Spleen (tissue), 11 donors: Measurements from ENCODE around the gene FGFR2. TPM values are rescaled to one million over a fixed set of nuclear protein-coding genes. Genes with fewer than 3 reads are reported as not detected.

ENCODE experiments used
- DNase-seq: peaks from one replicate; pipeline ENCODE4 v3.0.0-alpha.2; 2020
- H3K27ac ChIP-seq, 8 donors: fragments of 200-600 bp; sonication (generic) in 7 of 8; 1 replicate in 4 of 8; 2 replicates in 4 of 8; pipeline versions ENCODE4 v1.5.0 to v1.8.0; 2016 to 2021; ENCODE audit warnings: inconsistent platforms in 4 of 8, mild to moderate bottlenecking in 4 of 8, moderate library complexity in 1 of 8
- H3K27me3 ChIP-seq, 7 donors: fragments of 200-600 bp; sonication (generic) in 6 of 7; replicated peaks in 1 of 7; 1 replicate in 4 of 7; 2 replicates in 3 of 7; pipeline versions ENCODE4 v1.5.0 to v1.8.0; 2016 to 2021; ENCODE audit warnings: inconsistent platforms in 3 of 7, mild to moderate bottlenecking in 1 of 7
- H3K36me3 ChIP-seq, 6 donors: fragments of 200-600 bp; sonication (generic) in 5 of 6; 1 replicate in 4 of 6; 2 replicates in 2 of 6; pipeline versions ENCODE4 v1.5.0 to v1.8.0; 2016 to 2021; ENCODE audit warnings: inconsistent platforms in 2 of 6
- H3K4me1 ChIP-seq, 6 donors: fragments of 200-600 bp; sonication (generic) in 5 of 6; 1 replicate in 3 of 6; 2 replicates in 3 of 6; pipeline versions ENCODE4 v1.5.0 to v1.8.0; 2016 to 2021; ENCODE audit warnings: inconsistent platforms in 3 of 6
- H3K4me3 ChIP-seq, 8 donors: fragments of 200-600 bp; sonication (generic) in 7 of 8; 1 replicate in 4 of 8; 2 replicates in 4 of 8; pipeline versions ENCODE4 v1.5.0 to v1.8.0; 2016 to 2021; ENCODE audit warnings: inconsistent platforms in 4 of 8, mild to moderate bottlenecking in 4 of 8, moderate library complexity in 2 of 8
- H3K9me3 ChIP-seq, 8 donors: fragments of 200-600 bp; sonication (generic) in 7 of 8; 1 replicate in 4 of 8; 2 replicates in 4 of 8; pipeline versions ENCODE4 v1.5.0 to v1.8.0; 2016 to 2021; ENCODE audit warnings: inconsistent platforms in 4 of 8
- POLR2A ChIP-seq, 3 donors: fragments of 450-650 bp; IDR thresholded peaks; one replicate each; pipeline ENCODE4 v1.5.1; 2017; ENCODE audit warnings: antibody characterized with exemption in 3 of 3, mild to moderate bottlenecking in 1 of 3
- POLR2AphosphoS5 ChIP-seq, 3 donors: sonication (generic); formaldehyde crosslinking; IDR thresholded peaks; one replicate each; pipeline ENCODE4 v1.5.1; 2017; ENCODE audit warnings: antibody characterized with exemption in 3 of 3
- WGBS, 5 donors: extraction: QIAGEN DNeasy Blood & Tissue Kit in 3 of 5; methylation state at CpG; one replicate each; pipeline versions ENCODE4 v1.1.5 to v1.1.7; 2013 to 2018; 5-methylcytosine and 5-hydroxymethylcytosine counted together
- intact Hi-C: fragments of 100-400 bp; cut with DNase I; formaldehyde crosslinking; loops from one replicate; pipeline ENCODE4 v1.15.0; 2023; ENCODE audit warnings: low total_unique reads
- polyA plus RNA-seq, 3 donors: library from polyadenylated mRNA; stranded (reverse); fragments of 200-250 nt; gene quantifications; one replicate each; pipeline ENCODE4 v1.2.1, GENCODE V29; 2013
- total RNA-seq, 7 donors: library from RNA; depleted of rRNA in 3 of 7; stranded (reverse); fragments of >200 nt in 3 of 7; fragmentation: NEBNext Ultra II Directional in 4 of 7; extraction: Animal tissue kit (Norgen Biotek cat#: 25700) in 4 of 7; gene quantifications; one replicate each; pipeline versions ENCODE4 v1.1.0 to v1.2.1, GENCODE V29; 2016 to 2021
- TF ChIP-seq, protein P1 (sequence below), 11 experiments: fragments of 200-600 bp in 7 of 11; fragments of 450-650 bp in 4 of 11; sonication (generic) in 4 of 11; IDR thresholded peaks in 8 of 11; conservative IDR thresholded peaks in 3 of 11; 1 replicate in 7 of 11; 2 replicates in 4 of 11; pipeline versions ENCODE4 v1.4.0 to v1.8.0; 2016 to 2021; ENCODE audit warnings: antibody characterized with exemption in 11 of 11, inconsistent platforms in 4 of 11, mild to moderate bottlenecking in 1 of 11
- donor health status: healthy with polysubstance abuse.
- donor health status: DM: no; HTN: no; CAD: no; lungs with moderate emphysema.
- donor health status: DM: no; HTN: no; CAD: no.
- donor health status: Bipolar disorder and iron deficiency.
- donor health status: healthy.
- donor health status: DM: no; HTN: no; CAD: no.
- donor health status: DM: yes; HTN: yes; CAD: no.

Gene FGFR2
- total and polyA plus RNA-seq, 10 donors = 0.24 to 1.8 (median 0.91) TPM

- no peak overlapping the region for H3K4me3 ChIP-seq
- no peak for DNase-seq
- no peak overlapping the region for H3K27ac ChIP-seq
- H3K9me3 ChIP-seq = no peaks in the 10 kb centered on the region
- intact Hi-C loops = no loop called here
- H3K27me3 ChIP-seq = no peaks in the 10 kb centered on the region
- TF ChIP-seq POLR2AphosphoS5 (IDR thresholded peaks at IDR 0.05) (no peak), POLR2A (IDR thresholded peaks at IDR 0.05) (no peak)
- TF ChIP-seq, protein P1, sequence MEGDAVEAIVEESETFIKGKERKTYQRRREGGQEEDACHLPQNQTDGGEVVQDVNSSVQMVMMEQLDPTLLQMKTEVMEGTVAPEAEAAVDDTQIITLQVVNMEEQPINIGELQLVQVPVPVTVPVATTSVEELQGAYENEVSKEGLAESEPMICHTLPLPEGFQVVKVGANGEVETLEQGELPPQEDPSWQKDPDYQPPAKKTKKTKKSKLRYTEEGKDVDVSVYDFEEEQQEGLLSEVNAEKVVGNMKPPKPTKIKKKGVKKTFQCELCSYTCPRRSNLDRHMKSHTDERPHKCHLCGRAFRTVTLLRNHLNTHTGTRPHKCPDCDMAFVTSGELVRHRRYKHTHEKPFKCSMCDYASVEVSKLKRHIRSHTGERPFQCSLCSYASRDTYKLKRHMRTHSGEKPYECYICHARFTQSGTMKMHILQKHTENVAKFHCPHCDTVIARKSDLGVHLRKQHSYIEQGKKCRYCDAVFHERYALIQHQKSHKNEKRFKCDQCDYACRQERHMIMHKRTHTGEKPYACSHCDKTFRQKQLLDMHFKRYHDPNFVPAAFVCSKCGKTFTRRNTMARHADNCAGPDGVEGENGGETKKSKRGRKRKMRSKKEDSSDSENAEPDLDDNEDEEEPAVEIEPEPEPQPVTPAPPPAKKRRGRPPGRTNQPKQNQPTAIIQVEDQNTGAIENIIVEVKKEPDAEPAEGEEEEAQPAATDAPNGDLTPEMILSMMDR (IDR thresholded peaks at IDR 0.05 in 8 of 11, conservative IDR thresholded peaks at IDR 0.05 in 3 of 11) = no peak
- WGBS, 5 donors = 81 to 88% (median 84%) methylated on average over 14 of the region's 14 CpGs
- H3K4me1 ChIP-seq = no peaks in the 10 kb centered on the region
- no peaks in the 10 kb centered on the region for H3K36me3 ChIP-seq
These were observed 133.0 kb downstream of the FGFR2 start for GRCh38 chr10:121465215-121465614.

GRCh38 chr10:121464517-121464916 lies 133.7 kb downstream of the FGFR2 start:
- DNase-seq = no peak
- no peak overlapping the region for H3K27ac ChIP-seq
- no peaks in the 10 kb centered on the region for H3K9me3 ChIP-seq
- TF ChIP-seq POLR2A (IDR thresholded peaks at IDR 0.05) (no peak), POLR2AphosphoS5 (IDR thresholded peaks at IDR 0.05) (no peak)
- TF ChIP-seq, protein P1 (IDR thresholded peaks at IDR 0.05 in 8 of 11, conservative IDR thresholded peaks at IDR 0.05 in 3 of 11) = no peak
- no peaks in the 10 kb centered on the region for H3K4me1 ChIP-seq
- H3K36me3 ChIP-seq = no peaks in the 10 kb centered on the region
- H3K4me3 ChIP-seq = no peak overlapping the region
- no peaks in the 10 kb centered on the region for H3K27me3 ChIP-seq
- intact Hi-C loops = no loop called here
- WGBS, 5 donors = 69 to 98% (median 92%) methylated on average over 2 of the region's 2 CpGs

GRCh38 chr10:121462955-121463354 lies 135.3 kb downstream of the FGFR2 start:
- Histone ChIP-seq H3K9me3 (no peaks in the 10 kb centered on the region), H3K4me1 (no peaks in the 10 kb centered on the region), H3K27me3 (no peaks in the 10 kb centered on the region), H3K27ac (no peak overlapping the region), H3K4me3 (no peak overlapping the region), H3K36me3 (no peaks in the 10 kb centered on the region)
- WGBS, 5 donors = 78 to 91% (median 84%) methylated on average over 2 of the region's 2 CpGs
- no peak for DNase-seq
- no peak for TF ChIP-seq POLR2A (IDR thresholded peaks at IDR 0.05)
- no peak for TF ChIP-seq POLR2AphosphoS5 (IDR thresholded peaks at IDR 0.05)
- TF ChIP-seq, protein P1 (IDR thresholded peaks at IDR 0.05 in 8 of 11, conservative IDR thresholded peaks at IDR 0.05 in 3 of 11) = no peak
- intact Hi-C loops = no loop called here

DNA sequence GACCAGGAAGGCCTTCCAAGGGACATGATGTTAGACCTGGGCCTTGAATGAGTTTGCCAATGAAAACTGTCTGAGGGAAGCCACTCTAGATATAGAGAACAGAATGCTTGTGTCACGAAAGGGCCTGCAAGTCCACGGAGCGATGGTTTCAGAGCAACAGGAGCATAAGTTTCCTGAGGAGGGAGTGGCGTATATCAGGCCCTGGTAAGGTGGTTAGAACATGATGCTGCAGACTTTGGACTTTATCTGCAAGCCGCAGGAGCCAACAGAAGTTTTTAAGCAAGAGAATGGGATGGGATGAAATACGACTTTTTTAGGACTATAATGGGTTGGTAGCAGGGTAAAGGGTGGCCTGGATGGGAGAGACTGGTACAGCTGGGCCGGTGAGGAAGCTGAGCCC lies 136.0 kb downstream of the FGFR2 start:
- WGBS, 5 donors = 72 to 90% (median 79%) methylated on average over 7 of the region's 7 CpGs
- no peak overlapping the region for H3K4me3 ChIP-seq
- intact Hi-C loops = no loop called here
- TF ChIP-seq POLR2A (IDR thresholded peaks at IDR 0.05) (no peak), POLR2AphosphoS5 (IDR thresholded peaks at IDR 0.05) (no peak)
- TF ChIP-seq, protein P1 (IDR thresholded peaks at IDR 0.05 in 8 of 11, conservative IDR thresholded peaks at IDR 0.05 in 3 of 11) = no peak
- no peaks in the 10 kb centered on the region for H3K9me3 ChIP-seq
- DNase-seq = no peak
- H3K27me3 ChIP-seq = no peaks in the 10 kb centered on the region
- no peaks in the 10 kb centered on the region for H3K36me3 ChIP-seq
- no peak overlapping the region for H3K27ac ChIP-seq
- no peaks in the 10 kb centered on the region for H3K4me1 ChIP-seq
